GM12874 (cell line): Measurements from ENCODE around the gene POMZP3.
A peak's percentile ranks its signal among the peaks of the same experiment; 100 is the strongest.
"Not testable (repeated sequence)": the region's sequence is repeated elsewhere in the genome, so short reads cannot be mapped to it uniquely, and the experiment has no call there.

ENCODE experiments used
- TF ChIP-seq, protein P1 (sequence below): IDR thresholded peaks from 2 replicates; pipeline ENCODE4 v1.5.1; 2011; ENCODE audit warnings: low read depth, mild to moderate bottlenecking, control low read depth, low read length, moderate library complexity; ENCODE audit not compliant: insufficient read depth

POMZP3 gene

DNA sequence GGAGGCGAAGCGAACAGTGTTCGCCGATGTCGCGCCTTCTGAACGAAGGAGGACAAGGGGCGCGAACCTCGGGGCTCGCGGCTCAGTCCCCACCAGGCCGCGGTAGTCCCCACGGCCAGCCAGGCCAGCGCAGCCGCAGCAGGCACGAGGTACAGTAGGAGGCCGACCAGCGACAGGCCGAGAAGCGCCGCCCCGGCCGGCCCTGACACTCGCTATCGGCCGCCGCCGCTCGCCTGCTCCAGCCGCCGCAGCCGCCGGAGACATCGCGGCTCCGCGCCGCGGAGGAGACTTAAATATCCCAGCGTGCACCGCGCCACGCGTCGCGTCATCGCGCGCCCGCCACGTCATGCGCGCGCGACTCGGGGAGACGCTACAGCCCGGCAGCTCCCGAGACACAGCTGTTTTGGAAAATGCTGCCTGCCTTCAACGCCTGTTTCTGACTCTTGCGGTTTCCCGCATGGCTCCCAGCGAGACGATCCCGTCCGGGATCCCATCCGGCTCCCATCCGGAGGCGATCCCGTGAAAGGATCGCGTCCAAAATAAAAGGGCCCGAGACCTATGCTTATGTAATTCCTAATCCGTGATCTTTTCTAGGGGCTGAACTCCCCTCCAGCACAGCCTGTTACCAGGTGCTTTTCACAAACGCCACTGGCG is at the start of gene POMZP3:
Gene POMZP3, minus strand, starts transcription at position 291 of the 654 bp plus-strand sequence. CDS start 1,215 bp downstream, outside the sequence.
- TF ChIP-seq, protein P1, sequence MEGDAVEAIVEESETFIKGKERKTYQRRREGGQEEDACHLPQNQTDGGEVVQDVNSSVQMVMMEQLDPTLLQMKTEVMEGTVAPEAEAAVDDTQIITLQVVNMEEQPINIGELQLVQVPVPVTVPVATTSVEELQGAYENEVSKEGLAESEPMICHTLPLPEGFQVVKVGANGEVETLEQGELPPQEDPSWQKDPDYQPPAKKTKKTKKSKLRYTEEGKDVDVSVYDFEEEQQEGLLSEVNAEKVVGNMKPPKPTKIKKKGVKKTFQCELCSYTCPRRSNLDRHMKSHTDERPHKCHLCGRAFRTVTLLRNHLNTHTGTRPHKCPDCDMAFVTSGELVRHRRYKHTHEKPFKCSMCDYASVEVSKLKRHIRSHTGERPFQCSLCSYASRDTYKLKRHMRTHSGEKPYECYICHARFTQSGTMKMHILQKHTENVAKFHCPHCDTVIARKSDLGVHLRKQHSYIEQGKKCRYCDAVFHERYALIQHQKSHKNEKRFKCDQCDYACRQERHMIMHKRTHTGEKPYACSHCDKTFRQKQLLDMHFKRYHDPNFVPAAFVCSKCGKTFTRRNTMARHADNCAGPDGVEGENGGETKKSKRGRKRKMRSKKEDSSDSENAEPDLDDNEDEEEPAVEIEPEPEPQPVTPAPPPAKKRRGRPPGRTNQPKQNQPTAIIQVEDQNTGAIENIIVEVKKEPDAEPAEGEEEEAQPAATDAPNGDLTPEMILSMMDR = not testable (repeated sequence)

DNA sequence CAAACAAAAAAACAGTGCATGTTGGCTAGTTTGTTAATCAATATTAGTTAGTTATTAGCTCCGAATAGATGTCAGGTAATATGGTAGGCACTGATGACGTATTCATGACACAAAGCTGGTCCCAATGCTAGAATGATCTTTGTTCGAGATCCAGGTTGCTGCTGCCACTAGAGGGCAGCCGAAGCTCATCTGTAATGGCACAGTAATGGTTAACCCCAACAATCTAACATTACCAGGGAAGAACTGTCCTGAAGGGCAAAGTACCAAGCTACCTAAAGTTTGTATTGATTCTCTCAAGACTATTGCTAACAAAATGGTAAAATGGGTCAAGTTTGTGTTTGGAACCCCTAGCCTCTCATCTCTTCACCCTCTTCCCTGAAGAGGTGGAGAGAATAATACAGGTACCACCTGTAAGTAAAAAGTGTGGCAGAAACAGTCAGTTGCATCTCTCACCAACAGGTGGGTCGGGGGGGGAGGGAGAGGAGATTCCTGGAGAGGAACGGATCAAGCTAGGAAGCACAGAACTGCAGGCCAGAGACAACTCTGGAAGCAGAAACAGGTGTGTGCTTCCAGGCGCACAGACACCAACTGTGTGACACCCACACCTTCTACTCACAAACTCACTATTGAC is 10.1 kb upstream of the POMZP3 start:
- TF ChIP-seq, protein P1 = 0 out of 2 replicates have a peak, but pooled peaks have one; percentile 11

DNA sequence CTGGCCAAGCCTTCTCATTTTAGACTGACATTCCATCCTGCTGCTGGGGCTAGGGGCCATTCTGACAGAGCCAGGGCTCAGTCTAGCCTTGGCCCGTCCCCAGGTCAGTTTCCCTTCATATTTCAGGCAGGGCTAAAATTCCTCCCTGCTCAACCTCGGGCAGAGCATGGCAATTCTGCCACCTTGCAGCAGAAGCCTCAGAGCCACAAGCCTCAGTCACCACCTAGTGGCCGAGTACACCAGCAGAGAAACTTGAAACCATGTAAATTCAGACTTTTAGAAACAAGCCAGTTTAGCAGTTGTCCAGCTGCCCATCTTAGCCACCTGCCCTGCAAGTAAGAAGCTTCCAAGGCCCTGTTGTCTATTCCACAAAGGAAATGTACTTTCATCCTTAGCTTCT is 13.3 kb downstream of the POMZP3 start:
- TF ChIP-seq, protein P1 = peak; percentile 18; the same call in 1 of the 2 replicates

DNA sequence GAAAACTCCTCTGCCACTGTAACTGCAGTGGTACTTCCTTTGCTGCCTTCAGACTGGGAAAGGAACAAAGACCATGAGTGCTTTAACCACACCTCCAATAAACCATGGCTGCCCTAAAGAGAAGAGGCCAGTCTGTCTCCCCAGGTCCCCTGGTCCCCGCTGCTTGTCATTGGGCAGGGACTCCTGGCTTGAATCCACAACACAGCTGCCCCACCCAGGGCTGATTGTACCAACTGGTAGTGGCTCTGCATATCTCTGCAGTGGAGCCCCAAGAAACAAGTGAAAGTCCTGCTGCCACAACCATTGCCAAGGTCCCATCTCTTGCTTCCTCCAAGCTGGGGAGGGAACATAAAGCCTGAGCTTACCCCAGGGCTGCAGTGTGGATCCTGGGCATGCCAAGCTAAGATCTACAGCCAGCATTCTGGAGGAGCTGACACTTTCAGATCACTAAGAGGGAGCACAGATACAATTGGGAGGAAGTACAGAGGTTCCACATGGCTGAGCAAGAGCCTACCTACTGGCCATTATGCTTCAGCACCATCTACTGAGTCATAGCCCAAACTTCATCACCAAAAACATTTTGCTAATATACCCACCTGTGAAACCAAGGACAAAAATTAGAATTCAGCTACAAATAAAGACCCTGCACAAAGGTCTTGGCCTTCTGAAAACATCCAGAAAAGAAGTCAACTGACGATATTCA is 35.3 kb downstream of the POMZP3 start:
- TF ChIP-seq, protein P1 = 0 out of 2 replicates have a peak, but pooled peaks have one; percentile 20
